Fibroblast of skin of abdomen (primary cell): ENCODE results near the gene ZNF385C.
A peak's percentile ranks its signal among the peaks of the same experiment; 100 is the strongest.

Experiments
- DNase-seq: peaks from one replicate; pipeline ENCODE4 v3.0.0-alpha.2; 2013

ZNF385C gene

DNA sequence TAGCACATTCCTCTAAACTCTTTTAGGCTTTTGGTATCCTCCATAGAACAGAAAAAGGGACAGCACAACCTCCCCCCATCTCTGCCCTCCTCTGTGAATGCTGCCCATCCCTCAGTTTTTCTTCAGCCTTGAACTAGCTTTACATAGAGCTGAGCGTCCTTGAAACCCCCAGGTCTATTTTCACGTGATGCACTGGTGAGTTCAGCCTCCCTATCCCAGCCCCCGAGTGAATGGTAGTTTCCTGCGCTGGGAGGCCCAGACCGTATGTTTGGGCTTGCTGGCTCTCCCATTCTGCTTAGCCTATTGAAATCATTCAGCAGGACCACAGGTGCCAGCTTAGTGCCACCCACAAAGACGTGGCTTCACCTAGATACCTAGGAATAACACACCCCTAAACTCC, 22.5 kb downstream of the ZNF385C start:
- DNase-seq: no peak

DNA sequence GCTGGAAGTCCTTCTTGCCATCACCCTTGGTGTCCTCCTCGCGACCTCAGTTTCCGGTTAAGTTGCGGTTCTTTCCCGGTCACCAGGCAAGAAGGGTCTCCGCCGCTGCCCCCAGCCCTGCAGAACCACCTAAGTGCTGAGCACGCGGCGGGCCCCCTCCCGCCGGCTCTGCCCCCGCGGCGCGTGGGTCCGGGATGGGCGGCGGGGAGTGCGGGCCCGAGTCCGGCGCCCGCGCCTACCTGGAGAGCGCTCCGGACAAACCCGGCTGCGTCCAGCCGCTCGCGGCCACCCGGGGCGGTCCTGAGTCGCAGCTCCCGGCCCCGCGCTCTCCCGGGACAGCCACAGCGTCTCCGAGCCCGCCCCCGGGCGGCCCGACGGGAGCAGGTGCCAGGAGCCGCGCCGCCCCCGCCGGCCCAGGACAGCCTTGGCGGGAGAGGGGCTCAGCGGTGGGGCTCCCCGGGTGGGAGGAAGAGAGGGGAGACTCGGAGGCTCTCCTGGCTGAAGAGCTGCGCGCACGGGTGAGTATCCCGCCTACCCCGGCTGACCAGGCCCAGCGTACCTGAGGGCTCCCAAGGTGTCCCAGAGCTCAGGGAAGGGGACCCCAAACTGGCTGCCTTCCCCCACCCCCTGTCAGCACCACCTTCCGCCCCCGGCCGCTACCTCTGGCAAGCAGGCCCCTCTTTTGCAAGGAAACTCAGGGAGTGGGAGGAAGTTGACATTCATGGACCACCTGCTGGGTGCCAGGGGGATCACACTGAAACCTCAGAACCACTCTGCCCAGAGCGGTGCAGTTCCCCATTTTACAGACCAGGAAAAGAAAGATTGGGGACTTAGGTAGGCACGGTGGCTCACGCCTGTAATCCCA, 25.7 kb downstream of the ZNF385C start:
- DNase-seq: no peak

DNA sequence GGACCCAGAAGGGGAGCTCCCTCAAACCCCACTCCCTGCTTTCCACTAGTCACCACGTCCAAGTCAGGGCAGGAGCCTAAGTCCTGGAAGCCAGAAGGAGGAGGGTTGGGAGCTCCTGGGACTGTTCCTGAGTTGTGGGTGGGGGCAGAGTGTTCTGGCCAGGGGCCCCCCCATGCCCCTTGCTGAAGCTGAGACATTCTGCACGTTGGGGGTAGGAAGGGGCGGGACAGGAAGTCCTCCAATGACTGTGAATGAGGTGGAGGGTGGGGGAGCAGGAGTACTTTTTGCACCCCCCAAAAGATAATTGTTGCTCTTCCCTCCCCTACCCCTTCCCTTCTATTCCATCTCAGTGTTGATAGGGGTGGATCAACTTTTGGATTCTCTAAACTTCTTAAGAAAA, 26.5 kb downstream of the ZNF385C start:
- no peak for DNase-seq

- DNase-seq: no peak
These were observed 29.3 kb downstream of the ZNF385C start for GRCh38 chr17:42068979-42069378.

- peak; percentile 21 for DNase-seq
These were observed 30.7 kb downstream of the ZNF385C start for GRCh38 chr17:42067371-42068091.

- no peak for DNase-seq
These were observed 33.1 kb downstream of the ZNF385C start for GRCh38 chr17:42065201-42065600.

DNA sequence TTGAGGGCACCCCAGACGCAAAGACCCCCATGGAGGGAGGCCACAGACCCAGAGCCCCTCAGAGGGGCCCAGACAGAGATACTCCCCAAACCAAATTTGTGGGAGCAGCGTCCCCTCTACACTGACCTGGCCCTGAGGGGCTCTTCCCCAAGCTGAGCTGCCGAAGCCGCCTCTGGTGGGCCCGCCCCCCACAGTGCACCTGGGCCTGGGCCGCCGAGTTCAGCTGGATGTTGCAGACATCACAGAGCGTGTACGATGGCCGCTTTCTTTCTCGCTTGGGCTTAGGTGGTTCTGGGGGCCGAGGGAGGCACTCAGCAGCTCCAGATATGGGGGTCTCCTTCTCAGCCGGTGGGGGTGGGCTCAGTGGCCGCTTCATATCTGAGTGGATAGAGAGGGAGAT, 35.6 kb downstream of the ZNF385C start:
- no peak for DNase-seq

DNA sequence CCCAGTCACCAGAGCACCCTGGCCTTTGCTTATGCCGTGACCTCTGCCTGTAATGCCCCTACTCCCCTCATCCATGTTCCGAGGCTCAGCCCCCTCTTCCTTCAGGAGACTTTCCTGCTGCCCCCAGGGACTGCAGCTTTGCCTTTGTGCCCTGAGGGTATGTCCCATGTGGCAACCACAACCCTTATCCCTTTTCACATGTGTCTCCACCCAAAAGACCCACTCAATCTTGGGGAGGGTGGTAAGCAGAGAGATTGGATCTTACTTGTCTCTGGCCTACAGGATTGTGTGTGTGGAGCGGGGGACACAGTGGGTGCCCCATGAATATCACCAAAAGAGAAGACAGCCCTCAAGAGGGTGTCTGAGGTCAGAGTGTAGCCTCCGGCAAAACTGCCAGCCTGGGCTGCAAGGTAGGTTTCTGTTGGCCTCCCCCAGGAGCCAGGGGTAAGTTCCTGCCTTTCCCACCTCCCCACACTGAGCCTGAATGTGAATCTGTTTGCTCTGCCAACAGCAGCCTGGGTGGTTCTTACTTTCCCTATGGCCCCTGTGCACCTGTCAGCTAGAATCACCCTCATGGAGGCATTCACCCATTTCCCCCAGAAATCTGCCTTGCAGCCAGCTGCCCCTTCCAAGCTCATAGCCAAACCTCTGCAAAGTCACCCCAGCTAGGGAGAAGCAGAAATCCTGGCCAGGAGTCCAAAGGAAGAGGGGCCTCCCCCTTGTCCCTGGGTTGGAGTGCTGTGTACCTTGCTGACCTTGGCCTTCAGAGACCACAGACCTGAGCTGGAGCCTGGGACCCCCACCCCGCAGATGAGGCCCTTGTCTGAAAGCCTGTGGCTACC, 36.4 kb downstream of the ZNF385C start:
- DNase-seq: no peak

GRCh38 chr17:42060231-42060630, 38.0 kb downstream of the ZNF385C start:
- no peak for DNase-seq

DNA sequence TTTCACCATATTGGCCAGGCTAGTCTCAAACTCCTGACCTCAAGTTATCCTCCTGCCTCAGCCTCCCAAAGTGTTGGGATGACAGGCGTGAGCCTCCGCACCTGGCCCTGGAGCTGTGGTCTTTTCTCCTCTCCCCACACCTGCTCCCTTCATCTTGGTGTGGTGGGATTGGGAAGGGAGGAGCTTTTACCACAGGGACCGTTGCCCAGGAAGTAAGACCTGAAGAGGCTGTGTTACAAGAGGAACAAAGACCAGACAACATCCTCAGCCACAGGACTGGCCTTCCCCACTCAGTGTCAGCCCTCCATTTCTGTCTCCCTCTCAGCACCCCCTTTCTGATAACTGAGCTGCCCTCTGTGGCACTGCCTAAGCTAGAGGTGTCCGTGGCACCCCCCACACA, 38.5 kb downstream of the ZNF385C start:
- no peak for DNase-seq

DNA sequence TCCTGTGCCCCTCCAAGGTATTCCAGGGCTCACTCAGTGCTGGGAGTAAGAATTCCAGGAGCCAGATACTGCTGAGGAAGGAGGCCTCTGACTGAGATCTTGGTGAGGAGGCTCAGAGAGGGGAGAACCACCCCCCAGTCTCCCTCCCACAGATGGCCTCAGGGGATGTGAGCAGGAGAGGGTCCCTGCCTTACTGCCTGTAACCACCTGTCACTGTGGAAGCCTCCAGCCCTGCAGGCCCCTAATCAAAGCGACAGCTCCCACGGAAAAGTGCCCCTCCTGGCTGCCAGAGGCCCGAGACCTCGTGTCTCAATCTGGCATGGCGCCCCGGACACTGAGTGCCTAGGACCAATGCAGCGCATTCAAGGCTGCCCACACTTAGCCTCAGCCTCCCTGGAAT, 40.2 kb downstream of the ZNF385C start:
- no peak for DNase-seq

GRCh38 chr17:42056635-42057034, 41.6 kb downstream of the ZNF385C start:
- no peak for DNase-seq

GRCh38 chr17:42055496-42055895, 42.8 kb downstream of the ZNF385C start:
- peak; percentile 17 for DNase-seq

GRCh38 chr17:42055027-42055426, 43.2 kb downstream of the ZNF385C start:
- no peak for DNase-seq

- DNase-seq: no peak
These were observed 44.4 kb downstream of the ZNF385C start for GRCh38 chr17:42053731-42054500.

- DNase-seq: no peak
These were observed 45.9 kb downstream of the ZNF385C start for GRCh38 chr17:42052346-42052877.

DNA sequence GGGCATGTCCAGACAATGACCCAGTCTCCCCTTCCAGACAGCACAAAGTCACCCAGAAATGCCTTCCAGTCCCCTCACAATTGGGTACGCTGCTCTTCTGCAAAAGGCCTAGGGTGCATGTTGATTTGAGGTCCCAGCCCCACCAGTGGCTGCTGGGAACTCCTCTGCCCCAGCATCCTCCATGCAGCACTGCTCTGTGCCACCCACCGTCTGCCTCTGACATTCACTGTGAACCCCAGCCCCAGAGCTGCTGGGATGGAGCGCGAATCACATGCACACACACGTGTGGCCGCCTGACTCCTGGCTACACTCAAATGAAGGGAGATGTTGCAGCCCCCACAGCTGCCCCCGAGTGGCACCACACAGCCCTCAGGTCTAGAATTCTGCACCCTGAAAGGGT, 46.6 kb downstream of the ZNF385C start:
- no peak for DNase-seq

DNA sequence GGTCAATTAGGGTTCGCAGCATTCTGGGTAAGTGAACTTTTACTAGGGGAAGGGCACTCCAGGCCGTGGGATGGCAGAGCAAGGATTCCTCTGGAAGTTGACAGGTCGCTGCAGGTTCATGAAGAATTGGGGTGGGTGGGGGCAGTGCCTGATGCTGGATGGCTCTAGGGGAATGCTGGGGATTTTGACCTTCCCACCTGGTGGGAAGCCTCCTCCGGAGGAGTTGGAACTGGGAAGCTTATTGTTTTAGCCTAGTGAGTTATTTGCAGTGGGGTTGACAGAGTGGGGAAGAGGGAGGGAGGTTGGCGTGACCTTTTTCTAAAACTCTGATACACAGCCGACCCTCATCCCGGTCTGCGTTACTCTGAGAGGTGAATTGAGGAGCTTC, 47.3 kb downstream of the ZNF385C start:
- no peak for DNase-seq

DNA sequence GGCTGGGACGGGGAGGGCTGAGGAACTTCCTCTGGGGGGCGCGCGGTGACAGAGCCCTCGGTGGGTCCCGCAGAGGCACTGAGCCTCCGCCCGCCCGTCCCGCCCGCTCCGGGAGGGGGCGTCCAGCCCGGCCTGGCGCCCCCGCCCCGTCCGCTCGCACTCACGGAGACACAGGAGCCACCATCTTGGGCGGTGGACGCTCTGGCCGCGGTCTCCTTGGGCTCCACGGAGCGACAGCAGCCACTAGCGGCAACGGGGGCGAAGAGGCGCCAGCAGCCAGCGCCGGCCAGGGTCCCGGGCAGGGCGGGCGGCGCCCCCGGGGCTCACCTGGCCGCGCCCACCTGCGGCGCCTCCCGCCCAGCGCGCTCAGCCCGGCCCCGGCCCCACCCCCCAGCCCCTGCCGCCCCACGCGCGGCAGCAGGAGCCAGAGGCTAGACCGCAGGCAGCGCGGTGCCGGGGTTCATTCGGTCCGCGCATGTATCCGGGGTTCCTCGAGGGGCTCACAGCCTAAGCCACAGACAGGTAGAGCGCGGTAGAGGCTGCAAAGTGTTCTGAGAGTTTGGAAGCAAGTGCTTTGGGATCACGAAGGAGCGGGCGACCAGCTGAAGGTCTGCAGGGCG, 47.8 kb downstream of the ZNF385C start, which contains the start of gene C17orf113:
C17orf113 (minus strand) TSS at position 209 of the 620 bp plus-strand sequence. CDS start 7,225 bp downstream, outside the sequence.
- peak; percentile 34 for DNase-seq

- no peak for DNase-seq
These were observed 48.4 kb downstream of the ZNF385C start for GRCh38 chr17:42049834-42050392.

- no peak for DNase-seq
These were observed 50.9 kb downstream of the ZNF385C start for GRCh38 chr17:42047343-42047742.
